ENCODE measurements around the gene BTBD2.

- TF ChIP-seq PATZ1 (CRISPR knock-in tag; IDR thresholded peaks at IDR 0.05; ENCODE audit: borderline replicate concordance) (no peak), ARNTL (CRISPR knock-in tag; IDR thresholded peaks at IDR 0.05; ENCODE audit: borderline replicate concordance, low read depth) (no peak), CSRNP3 (CRISPR knock-in tag; IDR thresholded peaks at IDR 0.05) (no peak), ZNF565 (CRISPR knock-in tag; conservative IDR thresholded peaks at IDR 0.05; ENCODE audit: low read depth) (no peak), RARB (CRISPR knock-in tag; IDR thresholded peaks at IDR 0.05) (no peak), ZC3H10 (CRISPR knock-in tag; IDR thresholded peaks at IDR 0.05) (no peak), ESRRG (CRISPR knock-in tag; IDR thresholded peaks at IDR 0.05) (no peak), ISL1 (CRISPR knock-in tag; IDR thresholded peaks at IDR 0.05) (no peak), ZFP3 (CRISPR knock-in tag; IDR thresholded peaks at IDR 0.05) (no peak), ZFP30 (CRISPR knock-in tag; IDR thresholded peaks at IDR 0.05) (no peak), TSHZ2 (CRISPR knock-in tag; IDR thresholded peaks at IDR 0.05) (no peak), CSDC2 (CRISPR knock-in tag; IDR thresholded peaks at IDR 0.05) (no peak), BACH2 (CRISPR knock-in tag; IDR thresholded peaks at IDR 0.05; ENCODE audit: borderline replicate concordance) (no peak), ZNF70 (CRISPR knock-in tag; IDR thresholded peaks at IDR 0.05) (no peak)
Observed at GRCh38 chr19:2064395-2064787, 48.9 kb upstream of the BTBD2 start.
